Measurements from ENCODE around the gene ZNF536.
"Not testable (repeated sequence)": the region's sequence is repeated elsewhere in the genome, so short reads cannot be mapped to it uniquely, and the experiment has no call there.

ZNF536 gene

GRCh38 chr19:30342901-30343300, 29.3 kb upstream of the ZNF536 start:
- DNase-seq, result no peak

DNA sequence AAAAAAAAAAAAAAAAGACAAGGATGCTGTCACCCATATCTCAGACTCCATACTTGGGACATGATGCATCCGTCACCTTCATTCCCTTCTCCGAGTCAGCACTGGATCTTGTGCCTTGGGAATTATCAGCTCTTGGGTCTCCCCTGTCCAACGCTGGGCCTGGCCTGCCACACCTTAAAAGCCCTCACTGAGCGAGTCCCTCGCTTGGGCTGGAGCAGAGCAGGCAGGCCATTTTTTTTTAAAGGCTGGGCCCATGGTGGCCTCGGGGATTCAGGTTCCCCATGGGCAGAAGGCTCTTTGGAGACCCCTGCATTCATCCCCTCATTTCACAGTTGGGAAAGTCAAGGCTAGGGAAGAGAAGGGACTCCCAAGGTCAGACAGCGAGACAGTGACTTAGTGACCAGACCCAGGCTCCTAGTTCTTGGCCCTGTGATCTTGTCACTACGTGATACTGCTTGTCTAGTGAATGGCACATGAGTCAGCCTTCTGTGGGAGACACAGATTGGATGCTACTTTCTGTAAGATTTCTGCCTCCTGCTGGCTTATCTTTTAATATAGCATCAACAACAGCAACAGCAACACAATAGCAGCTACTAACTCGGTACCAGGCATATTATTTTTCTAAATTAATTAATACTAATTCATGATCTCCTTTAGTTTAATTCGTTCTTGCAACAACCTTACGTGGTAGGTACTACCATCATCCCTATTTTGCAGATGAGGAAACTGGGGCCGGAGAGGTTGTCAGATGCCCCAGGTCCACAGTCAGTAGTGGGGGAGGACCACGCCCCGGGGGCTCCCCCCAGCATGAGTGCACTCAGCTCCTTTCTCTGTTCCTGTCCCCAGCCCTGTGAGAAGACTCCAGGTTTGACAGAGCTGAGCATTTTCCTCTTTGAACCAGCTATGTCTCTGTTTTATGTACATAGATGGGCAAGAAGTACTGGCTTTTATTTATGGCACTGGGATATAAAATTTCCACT, 27.4 kb upstream of the ZNF536 start:
- no peak for DNase-seq

- no peak for DNase-seq
These were observed 26.5 kb upstream of the ZNF536 start for GRCh38 chr19:30345686-30346085.

DNA sequence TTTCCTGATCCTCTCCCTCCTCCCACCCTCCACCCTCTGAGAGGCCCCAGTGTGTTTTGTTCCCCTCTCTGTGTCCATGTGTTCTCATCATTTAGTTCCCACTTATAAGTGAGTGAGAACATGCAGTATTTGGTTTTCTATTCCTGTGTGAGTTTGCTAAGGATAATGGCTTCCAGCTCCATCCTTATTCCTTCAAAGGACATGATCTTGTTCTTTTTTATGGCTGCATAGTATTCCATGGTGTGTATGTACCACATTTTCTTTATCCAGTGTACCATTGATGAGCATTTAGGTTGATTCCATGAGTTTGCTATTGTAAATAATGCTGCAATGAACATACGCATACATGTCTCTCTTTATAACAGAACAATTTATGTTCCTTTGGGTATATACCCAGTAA, 25.7 kb upstream of the ZNF536 start:
- DNase-seq, result not testable (repeated sequence)

DNA sequence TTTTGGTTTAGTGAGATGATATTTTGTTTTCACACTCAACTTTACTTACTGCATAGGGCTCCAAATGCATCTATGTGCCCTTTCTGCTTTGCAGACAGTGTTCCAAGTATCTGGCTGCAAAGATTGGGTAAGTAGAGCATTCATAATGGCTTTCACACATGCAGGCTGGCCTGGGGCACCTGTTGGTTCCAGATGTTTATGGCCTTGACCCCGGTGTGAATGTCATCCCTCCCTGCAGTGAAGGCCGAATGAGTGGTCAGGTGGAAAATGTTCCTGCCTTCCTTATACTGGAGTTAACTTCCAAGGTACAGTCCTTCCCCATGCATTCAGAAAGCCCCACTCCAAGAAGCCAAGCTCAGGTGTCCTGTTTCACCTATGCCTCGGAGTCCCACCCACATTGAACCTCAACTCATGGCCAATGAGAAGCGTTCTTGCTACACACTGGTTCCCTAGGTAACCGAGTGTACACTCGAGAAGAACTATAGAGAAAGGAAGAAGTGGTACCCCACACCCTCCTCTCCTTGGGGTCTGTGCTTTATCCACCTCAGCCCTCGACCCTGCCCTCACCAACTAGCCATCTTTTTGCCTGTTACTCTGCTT, 23.0 kb upstream of the ZNF536 start:
- no peak for DNase-seq

GRCh38 chr19:30350692-30351663, 21.2 kb upstream of the ZNF536 start:
- DNase-seq, result no peak

DNA sequence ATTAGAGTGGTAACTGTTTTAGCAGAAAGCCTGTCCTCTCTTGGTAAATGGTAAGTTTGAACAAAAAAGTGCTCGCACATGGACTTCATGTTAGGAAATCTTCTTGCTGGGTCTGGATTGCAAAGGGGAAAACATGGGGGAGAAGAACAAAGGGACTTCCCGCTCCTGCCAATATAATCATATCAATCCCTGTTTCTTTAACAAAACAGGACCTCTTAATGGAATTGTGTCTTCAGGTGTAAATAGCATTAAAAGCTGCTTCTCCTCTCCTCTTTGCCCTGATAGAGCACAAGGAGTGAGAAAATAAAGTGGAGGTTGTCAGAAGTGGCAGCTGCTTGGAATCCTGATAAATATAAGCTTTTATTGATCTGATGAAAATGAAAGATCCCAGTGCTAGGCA, 20.4 kb upstream of the ZNF536 start:
- DNase-seq, result no peak

DNA sequence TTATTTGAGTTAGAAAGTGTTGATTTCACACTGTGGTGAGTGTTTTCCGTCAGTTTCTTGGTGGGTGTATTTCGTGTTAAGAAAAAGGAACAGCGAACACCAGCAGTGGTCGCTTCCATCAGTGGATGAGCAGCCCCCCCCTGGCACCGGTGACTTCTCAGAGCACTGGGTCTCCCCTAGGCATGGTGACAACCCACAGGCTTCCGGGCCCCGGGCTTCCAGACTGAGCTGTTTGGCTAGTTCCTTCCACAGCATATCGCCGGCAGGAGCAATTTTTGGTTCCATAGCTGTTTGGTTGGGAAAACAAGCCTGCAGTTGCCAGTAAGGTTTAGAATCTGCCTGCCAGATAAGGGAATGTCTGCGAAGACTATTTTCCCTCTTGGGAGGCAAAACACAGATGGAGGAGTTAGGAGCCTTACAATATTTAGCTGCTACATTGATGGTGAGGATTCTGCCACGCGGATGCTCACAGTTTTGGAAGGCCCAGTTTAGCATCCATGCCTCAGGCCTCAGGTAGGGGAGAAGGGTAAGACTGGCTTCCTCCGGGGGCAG, 18.7 kb upstream of the ZNF536 start:
- no peak for DNase-seq

GRCh38 chr19:30355586-30355985, 16.6 kb upstream of the ZNF536 start:
- DNase-seq, result no peak

- no peak for DNase-seq
These were observed 15.1 kb upstream of the ZNF536 start for GRCh38 chr19:30356951-30357579.

DNA sequence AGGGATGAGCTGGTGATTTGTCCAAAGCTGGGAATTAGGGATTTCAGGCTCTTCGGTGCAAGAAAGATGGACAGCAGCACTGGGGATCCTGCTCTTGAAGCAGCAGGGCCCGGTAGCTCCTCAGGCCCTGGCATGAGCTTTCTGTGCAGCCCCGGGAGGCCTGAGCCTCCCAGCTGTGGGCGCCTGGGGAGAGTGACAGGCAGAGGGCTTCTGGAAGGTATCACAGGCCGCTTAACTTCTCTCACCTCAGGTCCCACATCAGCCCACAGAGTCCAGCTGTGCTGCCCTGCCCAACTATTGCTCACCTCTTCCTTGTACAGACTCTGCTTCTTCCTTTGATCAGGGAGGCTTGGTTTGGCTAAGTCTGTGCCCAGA, 14.6 kb upstream of the ZNF536 start:
- DNase-seq, result no peak

DNA sequence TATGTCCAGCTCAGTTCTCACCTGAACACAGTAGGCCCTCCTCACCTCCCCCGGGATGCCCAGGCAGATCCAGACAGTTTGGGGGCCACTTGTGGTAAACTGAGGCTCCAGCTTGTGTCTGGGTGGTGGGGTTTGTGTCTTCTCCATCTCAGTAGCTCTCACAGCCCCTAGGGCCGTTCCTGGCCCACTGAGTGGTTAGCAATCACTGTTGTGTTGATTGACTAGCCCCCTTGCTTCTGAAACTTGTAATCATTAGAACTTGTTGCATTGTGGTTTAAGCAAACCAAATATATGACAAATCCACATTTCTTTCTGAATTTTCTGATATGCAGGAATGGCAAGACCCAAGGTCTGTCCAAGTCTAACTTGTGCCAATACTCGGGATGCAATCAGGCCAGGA, 13.9 kb upstream of the ZNF536 start:
- no peak for DNase-seq

GRCh38 chr19:30358821-30359580, 13.2 kb upstream of the ZNF536 start:
- DNase-seq, result no peak

DNA sequence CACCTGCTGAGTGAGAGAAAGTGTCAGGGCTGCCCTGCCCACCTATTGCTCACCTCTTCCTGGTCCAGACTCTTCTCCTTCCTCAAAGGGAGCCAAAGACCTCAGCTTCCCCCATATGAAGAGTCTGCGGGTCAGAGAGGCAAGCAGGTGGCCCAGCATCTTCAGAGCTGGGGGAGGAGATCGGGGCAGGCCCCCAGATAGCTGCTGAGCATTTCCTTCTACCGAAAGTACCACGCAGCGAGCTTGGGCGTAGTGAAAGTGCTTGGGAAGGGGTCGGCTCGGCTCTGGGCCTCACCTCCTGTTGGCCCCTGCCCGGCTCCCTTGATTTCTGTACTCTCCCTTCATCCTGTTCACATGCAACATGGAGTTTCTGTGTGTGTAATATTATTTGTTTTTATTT, 12.2 kb upstream of the ZNF536 start:
- no peak for DNase-seq

DNA sequence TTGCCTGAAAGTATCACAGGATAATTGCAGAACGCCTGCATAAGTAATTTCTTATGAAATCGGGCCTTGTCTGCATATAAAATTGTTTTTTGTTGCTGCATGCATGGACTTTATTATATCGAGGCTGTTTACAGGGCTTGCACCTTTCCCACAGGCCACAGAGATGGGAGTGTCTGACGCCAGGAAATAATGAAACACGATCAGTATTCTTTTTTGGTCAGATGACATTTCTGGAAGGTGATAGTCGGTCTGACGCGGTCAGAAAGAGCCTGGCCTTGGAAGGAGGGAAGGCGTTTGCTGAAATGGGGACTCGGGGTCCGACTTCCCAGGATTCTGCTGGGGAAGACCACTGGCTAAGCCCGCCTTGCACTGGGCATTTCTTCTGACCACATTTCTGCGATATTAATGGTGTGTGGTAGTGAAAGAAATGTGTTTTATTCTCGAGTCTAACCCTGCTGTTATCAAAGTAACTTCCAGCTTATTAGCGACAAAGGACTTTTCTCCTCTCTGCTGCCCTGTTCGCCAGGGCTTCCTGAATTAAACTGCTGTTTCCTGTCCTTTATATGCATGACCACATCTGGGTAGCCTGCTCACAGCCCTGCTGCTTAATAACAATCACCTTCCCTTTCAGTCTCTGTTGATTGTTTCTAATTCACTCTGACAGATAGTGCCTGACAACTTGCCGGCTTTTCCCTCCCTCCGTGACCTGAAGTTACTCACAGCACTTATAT, 11.6 kb upstream of the ZNF536 start:
- no peak for DNase-seq

- no peak for DNase-seq
These were observed 11.1 kb upstream of the ZNF536 start for GRCh38 chr19:30361107-30361447.

GRCh38 chr19:30361721-30362120, 10.5 kb upstream of the ZNF536 start:
- DNase-seq, result no peak

DNA sequence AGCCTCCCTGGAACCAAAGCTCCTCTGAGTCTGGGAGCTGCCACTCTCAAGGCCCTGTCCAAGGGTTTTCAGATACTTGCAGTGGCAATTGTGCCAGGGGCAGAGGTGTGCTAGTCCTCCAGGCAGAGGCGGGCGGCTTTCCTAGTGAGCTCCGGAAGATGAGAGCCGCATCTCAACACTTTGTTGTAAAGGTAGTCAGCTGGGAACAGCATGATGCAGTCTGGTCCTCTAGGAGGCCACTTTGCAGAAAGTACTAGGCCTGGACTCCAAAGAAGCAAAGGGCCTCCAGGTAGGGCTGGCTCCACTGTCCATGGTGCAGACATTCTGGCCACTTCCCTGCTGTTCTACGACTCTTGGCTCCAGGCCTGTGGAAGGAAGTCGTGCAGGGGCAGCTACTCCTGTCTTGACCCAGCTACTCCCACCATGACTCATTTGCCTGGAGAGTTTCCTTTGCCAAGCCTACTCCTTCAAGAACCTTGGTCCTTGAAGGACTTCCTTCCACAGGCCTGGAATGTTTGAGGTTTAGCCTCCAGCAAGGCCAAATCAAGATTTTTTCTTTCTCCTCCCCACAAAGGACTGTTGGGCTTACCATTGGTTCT, 9.9 kb upstream of the ZNF536 start:
- no peak for DNase-seq

GRCh38 chr19:30363073-30363472, 9.1 kb upstream of the ZNF536 start:
- DNase-seq, result no peak

Data from HCEC 1CT (cell line).